HG03432 (cell line): ENCODE results near the gene KMT5C.

Experiments
- ATAC-seq: cut with Tn5 transposase; IDR thresholded peaks from one replicate; pipeline ENCODE4 v1.9.1; 2021; ENCODE audit warnings: mild to moderate bottlenecking, moderate library complexity; ENCODE audit not compliant: unreplicated experiment

KMT5C gene

GRCh38 chr19:55345818-55346724 is 6.4 kb downstream of the KMT5C start:
- ATAC-seq: no peak

- ATAC-seq: no peak
Observed at GRCh38 chr19:55346725-55347441, 7.2 kb downstream of the KMT5C start.

- no peak for ATAC-seq
Observed at GRCh38 chr19:55347442-55348009, 7.8 kb downstream of the KMT5C start.

- ATAC-seq: no peak
Observed at GRCh38 chr19:55348317-55349034, 8.8 kb downstream of the KMT5C start.

GRCh38 chr19:55350620-55351315 is 11.1 kb downstream of the KMT5C start:
- ATAC-seq: no peak

- ATAC-seq: no peak
Observed at GRCh38 chr19:55352040-55352439, 12.4 kb downstream of the KMT5C start.

- no peak for ATAC-seq
Observed at GRCh38 chr19:55352549-55353145, 13.0 kb downstream of the KMT5C start.

- no peak for ATAC-seq
Observed at GRCh38 chr19:55353356-55353802, 13.7 kb downstream of the KMT5C start.

- no peak for ATAC-seq
Observed at GRCh38 chr19:55353803-55354697, 14.4 kb downstream of the KMT5C start.

- ATAC-seq: no peak
Observed at GRCh38 chr19:55354698-55355212, 15.1 kb downstream of the KMT5C start, which contains the start of gene COX6B2. Gene COX6B2, minus strand, starts transcription at chr19:55354719. Its CDS starts 198 bp downstream, at chr19:55354521.

- ATAC-seq: no peak
Observed at GRCh38 chr19:55355213-55355821, 15.6 kb downstream of the KMT5C start.

- ATAC-seq: no peak
Observed at GRCh38 chr19:55358493-55358892, 18.8 kb downstream of the KMT5C start.

GRCh38 chr19:55358943-55359908 is 19.6 kb downstream of the KMT5C start:
- no peak for ATAC-seq

- ATAC-seq: no peak
Observed at GRCh38 chr19:55360902-55361301, 21.2 kb downstream of the KMT5C start.

GRCh38 chr19:55362174-55362989 is 22.7 kb downstream of the KMT5C start:
- no peak for ATAC-seq
